ENCODE measurements around the gene OR4F17.
A peak's percentile ranks its signal among the peaks of the same experiment; 100 is the strongest.
"Not testable (repeated sequence)": the region's sequence is repeated elsewhere in the genome, so short reads cannot be mapped to it uniquely, and the experiment has no call there.

The OR4F17 gene

GRCh38 chr19:106804-107203 lies at the start of gene OR4F17:
OR4F17 (plus strand) TSS chr19:107104; CDS start chr19:110679, 3,575 bp downstream.
- DNase-seq (ENCODE audit: low read depth in 2 of 2, low spot score in 1 of 2) = not testable (repeated sequence)

- DNase-seq (ENCODE audit: low read depth in 2 of 2, low spot score in 1 of 2) = peak in 1 of 2 donors; percentile 40
Measured at GRCh38 chr19:70793-71192, 36.1 kb upstream of the OR4F17 start.

DNA sequence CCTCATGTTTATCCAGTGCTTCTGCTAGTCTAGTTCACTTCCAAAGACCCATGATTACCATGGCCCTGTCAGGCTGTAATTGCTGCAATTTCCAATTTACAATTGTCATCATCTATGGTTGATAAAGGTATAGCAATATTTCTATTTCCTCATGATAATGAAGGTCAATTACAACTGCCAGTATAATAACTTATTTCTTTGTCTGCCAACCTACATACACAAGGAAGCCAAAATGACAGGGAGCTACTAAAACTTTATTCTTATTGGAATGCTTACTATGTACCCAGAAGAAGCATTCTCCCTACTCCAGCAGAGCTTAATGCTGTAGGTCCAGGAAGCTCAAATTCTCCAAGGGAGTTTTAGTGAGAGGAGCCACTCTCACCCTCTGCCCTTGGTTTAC lies 24.0 kb upstream of the OR4F17 start:
- DNase-seq (ENCODE audit: low read depth in 2 of 2, low spot score in 1 of 2) = not testable (repeated sequence)

DNA sequence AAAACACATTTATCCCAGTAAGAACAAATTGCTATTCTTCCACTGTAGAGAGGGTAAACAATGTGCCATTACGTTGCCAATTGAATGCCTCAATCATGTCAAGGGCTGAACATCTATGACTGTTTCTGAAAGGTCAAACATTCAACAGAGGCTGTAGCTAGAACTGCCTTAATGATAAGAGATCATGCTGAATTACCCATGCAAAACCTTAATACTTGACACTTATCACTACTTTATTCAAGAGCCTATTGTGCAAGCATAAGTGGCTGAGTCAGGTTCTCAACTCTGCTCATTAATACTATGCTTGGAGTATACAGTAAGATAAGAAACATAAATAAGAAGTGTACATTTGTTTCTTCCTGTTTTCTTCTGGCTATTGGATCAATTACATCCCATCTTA lies 23.3 kb upstream of the OR4F17 start:
- not testable (repeated sequence) for DNase-seq (ENCODE audit: low read depth in 2 of 2, low spot score in 1 of 2)

GRCh38 chr19:90678-91077 lies 16.2 kb upstream of the OR4F17 start:
- DNase-seq (ENCODE audit: low read depth in 2 of 2, low spot score in 1 of 2) = not testable (repeated sequence)

DNA sequence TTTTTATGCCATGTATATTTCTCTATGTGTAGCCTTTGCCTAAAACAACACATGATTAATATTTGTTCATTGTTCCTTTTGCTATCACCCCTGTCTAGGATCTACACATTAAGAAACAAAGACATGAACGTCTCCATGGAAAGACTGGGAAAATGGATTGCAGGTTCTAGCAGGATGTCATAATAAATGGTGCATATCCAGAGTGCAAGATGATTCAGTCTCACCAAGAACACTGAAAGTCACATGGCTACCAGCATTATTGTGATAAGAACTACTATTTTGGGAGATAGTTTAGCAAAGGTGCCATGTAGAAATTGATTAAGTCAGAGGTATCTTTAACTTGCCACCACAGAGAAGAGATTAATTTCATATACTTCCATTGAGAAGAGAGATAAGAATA lies 12.1 kb upstream of the OR4F17 start:
- not testable (repeated sequence) for DNase-seq (ENCODE audit: low read depth in 2 of 2, low spot score in 1 of 2)

DNA sequence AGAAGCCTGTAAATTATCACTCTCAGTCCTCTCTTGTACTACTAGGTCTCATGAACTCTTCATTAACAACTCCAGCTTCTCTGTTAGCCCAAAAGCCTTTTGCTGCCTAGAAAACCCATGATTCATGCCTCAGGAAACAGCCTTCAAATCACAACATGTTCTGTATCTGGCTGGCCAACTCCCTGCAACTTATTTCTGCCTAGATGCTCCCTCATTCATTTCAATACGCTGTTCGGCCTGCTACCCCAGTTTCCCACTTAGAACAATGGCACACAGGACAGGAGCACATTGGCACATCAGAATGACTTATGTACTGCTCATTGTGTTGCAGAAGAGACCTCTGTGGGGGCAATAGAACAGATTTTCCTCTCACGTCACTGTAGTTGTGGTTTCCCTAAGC lies 9.3 kb upstream of the OR4F17 start:
- not testable (repeated sequence) for DNase-seq (ENCODE audit: low read depth in 2 of 2, low spot score in 1 of 2)

- DNase-seq (ENCODE audit: low read depth in 2 of 2, low spot score in 1 of 2) = not testable (repeated sequence)
Measured at GRCh38 chr19:120443-121140, 13.7 kb downstream of the OR4F17 start.

All from stimulated activated CD8-positive, alpha-beta memory T cell treated with anti-CD3 and anti-CD28 coated beads, Interleukin-4, amount 100 ng/mL, for 4 hours (primary cell).